HepG2 (cell line): ENCODE data around the gene SIRT5. TPM values are rescaled to one million over a fixed set of nuclear protein-coding genes. Genes with fewer than 3 reads are reported as not detected.

Experiments
- FIP1L1 ChIP-seq: fragments of 200-400 bp; formaldehyde crosslinking; IDR thresholded peaks from 2 replicates; pipeline ENCODE4 v1.6.1; 2018; ENCODE audit warnings: low read depth, mild to moderate bottlenecking, low read length, moderate library complexity, borderline replicate concordance; ENCODE audit not compliant: insufficient read depth
- POLR2AphosphoS2 ChIP-seq: IDR thresholded peaks from 2 replicates; pipeline ENCODE4 v1.6.1; 2011; ENCODE audit warnings: low read depth, low read length, improper control_type of control experiment
- ZMYM3 ChIP-seq: sonication (generic); formaldehyde crosslinking; IDR thresholded peaks from 2 replicates; pipeline ENCODE4 v1.5.1; 2020; ENCODE audit warnings: mild to moderate bottlenecking, missing genetic modification reagents
- polyA plus RNA-seq, 8 experiments: library from polyadenylated mRNA; depleted of rRNA in 3 of 8; stranded (reverse) in 7 of 8; unstranded in 1 of 8; fragments of >200 nt; fragmentation: Illumina TruSeq in 4 of 8; extraction: Trizol in 4 of 8; gene quantifications; 2 replicates each; pipeline versions ENCODE4 v1.2.1 to v1.2.3, GENCODE V29; 2011 to 2016; ENCODE audit warnings: low read depth in 4 of 8, missing spikeins in 1 of 8, mixed read lengths in 1 of 8; ENCODE audit not compliant: insufficient read depth in 1 of 8
- total RNA-seq, 5 experiments: library from RNA; depleted of rRNA; stranded (reverse); fragments of >200 nt; fragmentation: Illumina TruSeq; extraction: Trizol; gene quantifications; 2 replicates each; pipeline ENCODE4 v1.2.3, GENCODE V29; 2016; ENCODE audit warnings: low read depth in 1 of 5
- TF ChIP-seq, protein P1 (sequence below): sonication (generic); formaldehyde crosslinking; IDR thresholded peaks from one replicate; pipeline ENCODE4 v1.5.1; 2020; ENCODE audit warnings: mild to moderate bottlenecking, missing genetic modification reagents; ENCODE audit errors: not compliant biosample characterization

SIRT5 gene
- total and polyA plus RNA-seq, 2 of the 13 experiments (the other 11 are each of a cell fraction or from before 2014, with no cell fraction given): 14.1 to 16.6 TPM

- TF ChIP-seq, protein P1, sequence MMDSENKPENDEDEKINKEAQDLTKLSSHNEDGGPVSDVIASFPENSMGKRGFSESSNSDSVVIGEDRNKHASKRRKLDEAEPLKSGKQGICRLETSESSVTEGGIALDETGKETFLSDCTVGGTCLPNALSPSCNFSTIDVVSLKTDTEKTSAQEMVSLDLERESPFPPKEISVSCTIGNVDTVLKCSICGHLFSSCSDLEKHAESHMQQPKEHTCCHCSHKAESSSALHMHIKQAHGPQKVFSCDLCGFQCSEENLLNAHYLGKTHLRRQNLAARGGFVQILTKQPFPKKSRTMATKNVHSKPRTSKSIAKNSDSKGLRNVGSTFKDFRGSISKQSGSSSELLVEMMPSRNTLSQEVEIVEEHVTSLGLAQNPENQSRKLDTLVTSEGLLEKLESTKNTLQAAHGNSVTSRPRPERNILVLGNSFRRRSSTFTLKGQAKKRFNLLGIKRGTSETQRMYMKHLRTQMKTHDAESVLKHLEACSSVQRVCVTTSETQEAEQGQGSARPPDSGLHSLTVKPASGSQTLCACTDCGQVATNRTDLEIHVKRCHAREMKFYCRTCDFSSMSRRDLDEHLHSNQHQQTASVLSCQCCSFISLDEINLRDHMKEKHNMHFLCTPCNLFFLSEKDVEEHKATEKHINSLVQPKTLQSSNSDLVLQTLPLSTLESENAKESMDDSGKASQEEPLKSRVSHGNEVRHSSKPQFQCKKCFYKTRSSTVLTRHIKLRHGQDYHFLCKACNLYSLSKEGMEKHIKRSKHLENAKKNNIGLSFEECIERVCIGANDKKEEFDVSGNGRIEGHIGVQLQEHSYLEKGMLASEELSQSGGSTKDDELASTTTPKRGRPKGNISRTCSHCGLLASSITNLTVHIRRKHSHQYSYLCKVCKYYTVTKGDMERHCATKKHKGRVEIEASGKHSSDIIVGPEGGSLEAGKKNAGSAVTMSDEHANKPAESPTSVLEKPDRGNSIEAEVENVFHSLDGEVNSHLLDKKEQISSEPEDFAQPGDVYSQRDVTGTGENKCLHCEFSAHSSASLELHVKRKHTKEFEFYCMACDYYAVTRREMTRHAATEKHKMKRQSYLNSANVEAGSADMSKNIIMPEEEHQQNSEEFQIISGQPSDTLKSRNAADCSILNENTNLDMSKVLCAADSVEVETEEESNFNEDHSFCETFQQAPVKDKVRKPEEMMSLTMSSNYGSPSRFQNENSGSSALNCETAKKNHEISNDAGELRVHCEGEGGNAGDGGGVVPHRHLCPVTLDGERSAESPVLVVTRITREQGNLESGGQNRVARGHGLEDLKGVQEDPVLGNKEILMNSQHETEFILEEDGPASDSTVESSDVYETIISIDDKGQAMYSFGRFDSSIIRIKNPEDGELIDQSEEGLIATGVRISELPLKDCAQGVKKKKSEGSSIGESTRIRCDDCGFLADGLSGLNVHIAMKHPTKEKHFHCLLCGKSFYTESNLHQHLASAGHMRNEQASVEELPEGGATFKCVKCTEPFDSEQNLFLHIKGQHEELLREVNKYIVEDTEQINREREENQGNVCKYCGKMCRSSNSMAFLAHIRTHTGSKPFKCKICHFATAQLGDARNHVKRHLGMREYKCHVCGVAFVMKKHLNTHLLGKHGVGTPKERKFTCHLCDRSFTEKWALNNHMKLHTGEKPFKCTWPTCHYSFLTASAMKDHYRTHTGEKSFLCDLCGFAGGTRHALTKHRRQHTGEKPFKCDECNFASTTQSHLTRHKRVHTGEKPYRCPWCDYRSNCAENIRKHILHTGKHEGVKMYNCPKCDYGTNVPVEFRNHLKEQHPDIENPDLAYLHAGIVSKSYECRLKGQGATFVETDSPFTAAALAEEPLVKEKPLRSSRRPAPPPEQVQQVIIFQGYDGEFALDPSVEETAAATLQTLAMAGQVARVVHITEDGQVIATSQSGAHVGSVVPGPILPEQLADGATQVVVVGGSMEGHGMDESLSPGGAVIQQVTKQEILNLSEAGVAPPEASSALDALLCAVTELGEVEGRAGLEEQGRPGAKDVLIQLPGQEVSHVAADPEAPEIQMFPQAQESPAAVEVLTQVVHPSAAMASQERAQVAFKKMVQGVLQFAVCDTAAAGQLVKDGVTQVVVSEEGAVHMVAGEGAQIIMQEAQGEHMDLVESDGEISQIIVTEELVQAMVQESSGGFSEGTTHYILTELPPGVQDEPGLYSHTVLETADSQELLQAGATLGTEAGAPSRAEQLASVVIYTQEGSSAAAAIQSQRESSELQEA (CRISPR knock-in tag): peak; percentile 6
- TF ChIP-seq POLR2AphosphoS2: 0 out of 2 replicates have a peak, but pooled peaks have one; percentile 50
- TF ChIP-seq ZMYM3 (CRISPR knock-in tag): no peak
- no peak for TF ChIP-seq FIP1L1
Observed at GRCh38 chr6:13572951-13573654, 1.3 kb upstream of the SIRT5 start (continued).
